Measurements from ENCODE around the gene SSU72. TPM values are rescaled to one million over a fixed set of nuclear protein-coding genes. Genes with fewer than 3 reads are reported as not detected.
A peak's percentile ranks its signal among the peaks of the same experiment; 100 is the strongest.

SSU72 gene
- total RNA-seq, 2 experiments from 2014 or later, result 111 to 113 TPM

DNA sequence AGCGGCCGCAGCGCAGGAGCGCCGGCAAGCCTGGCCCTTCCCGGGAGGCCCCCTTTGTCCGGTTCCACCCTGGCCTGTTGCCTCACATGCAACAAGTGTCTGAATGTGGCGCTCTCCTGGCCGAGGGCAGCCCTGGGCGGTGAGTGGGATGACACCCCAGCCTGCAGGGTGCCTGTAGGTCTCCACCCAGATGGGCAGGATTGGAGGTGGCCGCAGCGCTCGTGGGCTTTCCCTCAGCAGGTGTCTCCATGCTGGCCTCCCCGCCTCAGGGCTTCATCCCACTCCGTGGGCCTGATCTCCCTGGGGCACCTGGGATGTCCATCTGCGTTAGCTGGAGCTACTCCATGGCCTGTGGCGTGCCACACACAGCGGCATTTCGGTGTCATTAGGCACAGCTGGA is 42.2 kb upstream of the SSU72 start:
- peaks cover 6% of the 10 kb centered on the region for H3K36me3 Mint-ChIP-seq (ENCODE audit: low read depth)
- H3K27ac Mint-ChIP-seq, result peak overlapping the region; percentile 66
- DNase-seq, result no peak
- H3K27me3 Mint-ChIP-seq, result no peaks in the 10 kb centered on the region
- no peaks in the 10 kb centered on the region for H3K9me3 Mint-ChIP-seq
- CTCF ChIA-PET, result no interaction called here
- peak overlapping the region; percentile 77 for H3K4me3 Mint-ChIP-seq
- H3K4me1 Mint-ChIP-seq, result peaks cover 32% of the 10 kb centered on the region
- POLR2A ChIA-PET, result no interaction called here

DNA sequence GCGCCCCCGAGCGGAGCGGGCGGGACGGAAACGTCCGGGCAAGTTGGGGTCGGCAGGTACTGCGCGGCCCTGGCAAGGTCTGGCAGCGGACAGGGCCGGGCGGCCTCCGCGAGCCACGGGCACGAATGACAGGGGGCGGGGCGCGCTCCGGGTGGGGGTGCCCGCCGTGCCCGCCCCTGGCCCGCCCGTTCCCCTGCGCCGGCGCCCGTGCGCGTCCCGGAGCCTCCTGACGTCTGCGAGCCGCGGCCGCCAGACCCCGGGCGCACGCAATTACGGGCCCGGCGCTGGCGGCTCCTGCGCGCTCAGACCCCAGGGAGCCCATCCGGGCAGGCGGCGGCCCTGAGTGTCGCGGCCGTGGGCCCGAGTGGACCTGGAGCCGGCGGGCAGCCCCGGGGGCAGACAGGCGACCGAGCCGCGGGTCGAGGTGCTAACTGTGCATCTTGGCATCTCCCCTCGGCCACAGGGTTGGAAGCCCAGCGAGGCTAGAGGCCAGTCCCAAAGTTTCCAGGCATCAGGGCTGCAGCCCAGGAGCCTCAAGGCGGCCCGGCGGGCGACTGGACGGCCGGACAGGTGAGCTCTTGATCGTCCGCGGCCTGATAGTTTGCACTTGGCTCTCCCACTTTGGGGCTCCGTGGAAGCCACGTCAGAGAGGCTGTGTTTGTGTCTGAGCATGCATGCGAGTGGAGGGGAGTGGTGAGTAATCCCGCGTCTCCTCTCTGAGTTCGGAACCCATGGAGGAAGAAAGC is 41.6 kb upstream of the SSU72 start:
- DNase-seq, result peak; percentile 57
- peak overlapping the region; percentile 66 for H3K27ac Mint-ChIP-seq
- peaks cover 34% of the 10 kb centered on the region for H3K4me1 Mint-ChIP-seq
- no peaks in the 10 kb centered on the region for H3K27me3 Mint-ChIP-seq
- H3K9me3 Mint-ChIP-seq, result no peaks in the 10 kb centered on the region
- ChIA-PET POLR2A (interaction anchor here (1.5 to 3.2 kb wide), 4 partner anchors 10 to 30 kb away, joined by 3 to 42 read pairs (median 11); partner anchors contain the start of gene MMP23B), CTCF (interaction anchor here (1.4 kb wide), 1 partner anchor 9 kb away, joined by 4 read pairs; no protein-coding TSS in a partner anchor)
- peak overlapping the region; percentile 77 for H3K4me3 Mint-ChIP-seq
- H3K36me3 Mint-ChIP-seq (ENCODE audit: low read depth), result peaks cover 6% of the 10 kb centered on the region

DNA sequence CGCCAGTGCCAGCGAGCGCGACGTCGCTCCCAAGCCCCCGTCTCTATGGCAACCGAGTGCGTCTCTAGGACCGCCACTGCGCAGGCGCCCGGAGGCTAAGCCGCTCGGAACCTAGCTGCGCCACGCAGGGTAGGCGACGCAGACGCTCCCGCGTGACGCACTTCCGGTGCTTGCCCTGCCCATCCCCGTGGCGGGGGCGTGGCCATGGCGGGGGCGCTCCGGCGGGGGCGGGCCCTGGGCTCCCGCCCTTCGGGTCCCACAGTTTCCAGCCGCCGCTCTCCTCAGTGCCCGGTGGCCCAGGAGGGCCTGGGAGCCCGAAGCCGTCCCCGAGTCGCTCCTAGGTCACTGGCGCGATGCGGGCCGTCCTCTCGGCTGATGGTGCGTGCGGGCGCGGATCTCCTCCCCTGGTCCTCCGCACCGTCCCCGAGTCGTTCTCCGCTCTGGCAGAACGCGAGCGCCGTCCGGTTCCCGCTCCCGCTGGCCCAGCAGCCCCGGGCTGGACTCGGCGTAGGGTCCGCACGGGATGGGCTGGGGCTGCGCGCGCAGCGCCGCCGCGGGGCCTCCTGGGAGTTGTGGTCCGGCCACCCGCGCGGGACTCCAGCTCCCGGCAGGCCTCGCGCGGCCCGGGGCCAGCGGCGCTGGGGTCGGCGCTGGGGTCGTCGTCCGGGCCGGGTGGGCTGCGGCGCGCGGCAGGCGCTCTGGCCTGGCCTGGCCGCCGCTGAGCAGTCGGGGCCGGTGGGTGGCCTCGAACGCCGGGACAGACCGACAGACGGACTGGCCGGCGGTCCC is 40.8 kb upstream of the SSU72 start, which contains the start of gene MIB2:
Gene MIB2 (plus strand): TSS at position 245 of the 789 bp plus-strand sequence. CDS start 7,953 bp downstream, outside the sequence.
- Mint-ChIP-seq H3K9me3 (no peaks in the 10 kb centered on the region), H3K36me3 (ENCODE audit: low read depth) (peaks cover 6% of the 10 kb centered on the region), H3K27ac (peak within 1 kb of the TSS; percentile 91), H3K4me3 (peak within 1 kb of the TSS; percentile 89), H3K27me3 (no peaks in the 10 kb centered on the region), H3K4me1 (peaks cover 36% of the 10 kb centered on the region)
- ChIA-PET POLR2A (interaction anchor here (1.0 to 3.2 kb wide), 12 partner anchors 11 to 294 kb away, joined by 3 to 42 read pairs (median 8); partner anchors contain the start of genes AURKAIP1 and MMP23B), CTCF (interaction anchor here (0.6 to 1.4 kb wide), 2 partner anchors 9 to 145 kb away, joined by 4 read pairs; no protein-coding TSS in a partner anchor)
- DNase-seq, result peak; percentile 98

DNA sequence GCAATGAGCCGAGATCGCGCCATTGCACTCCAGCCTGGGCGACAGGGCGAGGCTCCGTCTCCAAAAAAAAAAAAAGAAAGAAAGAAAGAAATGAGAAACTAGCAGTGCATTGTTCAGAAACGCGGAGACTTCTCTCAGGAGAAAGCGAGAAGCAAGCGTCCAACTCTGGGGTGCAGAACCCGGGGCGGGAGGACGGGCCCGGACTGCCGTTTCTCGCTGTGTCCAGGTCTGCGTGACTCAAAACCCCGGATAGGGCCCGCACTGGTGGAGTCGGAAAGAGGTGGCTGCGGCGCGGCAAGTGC is 40.2 kb upstream of the SSU72 start:
- H3K4me1 Mint-ChIP-seq, result peaks cover 36% of the 10 kb centered on the region
- DNase-seq, result no peak
- ChIA-PET POLR2A (interaction anchor here (1.0 to 3.2 kb wide), 14 partner anchors 11 to 295 kb away, joined by 3 to 42 read pairs (median 6); partner anchors contain the start of genes AURKAIP1 and MMP23B), CTCF (interaction anchor here (1.4 to 1.5 kb wide), 2 partner anchors 8 to 17 kb away, joined by 3 to 4 read pairs; no protein-coding TSS in a partner anchor)
- H3K27me3 Mint-ChIP-seq, result no peaks in the 10 kb centered on the region
- peak overlapping the region; percentile 89 for H3K4me3 Mint-ChIP-seq
- peaks cover 6% of the 10 kb centered on the region for H3K36me3 Mint-ChIP-seq (ENCODE audit: low read depth)
- H3K9me3 Mint-ChIP-seq, result no peaks in the 10 kb centered on the region
- H3K27ac Mint-ChIP-seq, result peak overlapping the region; percentile 91

DNA sequence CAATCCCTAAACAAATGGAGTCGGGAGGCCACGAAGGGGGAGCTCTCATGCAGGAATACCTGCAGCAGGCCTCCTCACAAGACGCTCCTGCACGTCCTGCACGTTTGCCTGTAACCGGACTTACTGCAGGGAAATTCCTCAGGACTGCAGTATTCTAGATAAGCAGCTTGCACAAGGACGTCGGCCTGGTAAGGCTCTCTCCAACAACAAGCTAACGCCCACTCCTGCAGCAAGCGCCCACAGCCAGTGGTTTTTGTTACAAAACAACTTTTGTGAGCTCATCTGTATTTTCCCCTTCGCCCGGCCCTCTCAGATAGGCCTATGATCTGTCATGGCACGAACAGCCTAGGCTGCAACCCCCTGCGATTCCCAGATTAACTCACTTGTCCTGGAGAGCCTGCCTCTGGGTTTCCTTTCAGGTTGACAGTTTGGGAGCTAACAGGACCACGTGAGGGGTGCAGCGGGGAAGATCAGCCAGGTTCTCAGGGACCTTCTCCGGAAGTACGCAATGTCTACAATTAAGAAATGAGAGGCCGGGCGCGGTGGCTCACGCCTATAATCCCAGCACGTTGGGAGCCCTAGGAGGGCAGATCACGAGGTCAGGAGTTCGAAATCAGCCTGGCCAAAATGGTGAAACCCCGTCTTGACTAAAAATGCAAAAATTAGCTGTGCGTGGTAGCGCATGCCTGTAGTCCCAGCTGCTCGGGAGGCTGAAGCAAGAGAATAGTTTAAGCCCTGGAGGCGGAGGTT is 39.7 kb upstream of the SSU72 start:
- CTCF ChIA-PET, result interaction anchor here (0.6 to 1.5 kb wide), 5 partner anchors 8 to 65 kb away, joined by 3 to 4 read pairs (median 3); no protein-coding TSS in a partner anchor
- Mint-ChIP-seq H3K9me3 (no peaks in the 10 kb centered on the region), H3K27me3 (no peaks in the 10 kb centered on the region), H3K4me3 (peak overlapping the region; percentile 89), H3K36me3 (ENCODE audit: low read depth) (peaks cover 6% of the 10 kb centered on the region), H3K4me1 (peaks cover 36% of the 10 kb centered on the region), H3K27ac (peak overlapping the region; percentile 91)
- POLR2A ChIA-PET, result interaction anchor here (1.0 to 3.2 kb wide), 15 partner anchors 11 to 295 kb away, joined by 3 to 42 read pairs (median 5); partner anchors contain the start of genes AURKAIP1 and MMP23B
- peak; percentile 53 for DNase-seq

DNA sequence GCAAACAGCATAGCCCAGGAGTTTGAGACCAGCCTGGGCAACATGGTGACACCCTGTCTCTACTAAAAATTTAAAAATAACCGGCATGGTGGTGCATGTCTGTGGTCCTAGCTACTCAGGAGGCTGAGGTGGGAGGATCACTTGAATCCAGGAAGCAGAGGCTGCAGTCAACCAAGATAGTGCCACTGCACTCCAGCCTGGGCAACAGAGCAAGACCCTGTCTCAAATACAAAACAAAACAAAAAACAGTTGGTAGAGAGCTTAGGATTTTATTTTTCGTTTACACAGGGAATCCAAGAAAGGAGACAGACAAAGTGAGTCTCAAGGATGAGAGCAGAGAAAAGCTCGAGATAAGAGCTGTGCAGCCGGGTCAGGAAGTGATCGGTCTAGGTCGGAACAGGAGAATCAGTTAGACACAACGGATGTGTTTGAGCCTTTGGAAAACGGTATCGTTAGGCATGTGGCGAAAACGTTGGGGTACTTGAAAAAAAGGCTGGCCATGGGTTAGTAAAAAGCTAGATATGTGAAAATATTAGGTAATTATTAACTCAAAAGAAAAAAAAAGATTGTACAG is 38.9 kb upstream of the SSU72 start:
- ChIA-PET POLR2A (interaction anchor here (1.2 to 3.2 kb wide), 9 partner anchors 10 to 207 kb away, joined by 4 to 42 read pairs (median 8); partner anchors contain the start of gene MMP23B), CTCF (interaction anchor here (0.6 to 1.5 kb wide), 5 partner anchors 12 to 64 kb away, joined by 3 to 4 read pairs (median 3); no protein-coding TSS in a partner anchor)
- Mint-ChIP-seq H3K4me3 (peak overlapping the region; percentile 89), H3K36me3 (ENCODE audit: low read depth) (peaks cover 6% of the 10 kb centered on the region), H3K27me3 (no peaks in the 10 kb centered on the region), H3K27ac (peak overlapping the region; percentile 91), H3K9me3 (no peaks in the 10 kb centered on the region), H3K4me1 (peaks cover 36% of the 10 kb centered on the region)
- no peak for DNase-seq

DNA sequence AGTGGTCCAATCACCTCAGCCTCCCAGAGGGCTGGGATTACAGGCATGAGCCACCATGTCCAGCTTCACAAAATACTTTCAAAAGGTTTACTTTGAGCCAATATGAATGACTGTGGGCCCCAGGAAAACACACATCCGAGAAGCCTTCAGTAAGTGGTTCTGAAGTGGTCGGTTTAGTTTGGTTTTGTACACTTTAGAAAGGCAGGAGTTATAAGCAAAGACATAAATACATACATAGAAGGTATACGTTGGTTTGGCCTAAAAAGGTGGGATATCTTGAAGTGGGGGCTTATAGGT is 37.4 kb upstream of the SSU72 start:
- ChIA-PET CTCF (no interaction called here), POLR2A (no interaction called here)
- peaks cover 6% of the 10 kb centered on the region for H3K36me3 Mint-ChIP-seq (ENCODE audit: low read depth)
- no peak for DNase-seq
- no peak overlapping the region for H3K27ac Mint-ChIP-seq
- no peaks in the 10 kb centered on the region for H3K27me3 Mint-ChIP-seq
- no peak overlapping the region for H3K4me3 Mint-ChIP-seq
- H3K4me1 Mint-ChIP-seq, result peaks cover 36% of the 10 kb centered on the region
- no peaks in the 10 kb centered on the region for H3K9me3 Mint-ChIP-seq

DNA sequence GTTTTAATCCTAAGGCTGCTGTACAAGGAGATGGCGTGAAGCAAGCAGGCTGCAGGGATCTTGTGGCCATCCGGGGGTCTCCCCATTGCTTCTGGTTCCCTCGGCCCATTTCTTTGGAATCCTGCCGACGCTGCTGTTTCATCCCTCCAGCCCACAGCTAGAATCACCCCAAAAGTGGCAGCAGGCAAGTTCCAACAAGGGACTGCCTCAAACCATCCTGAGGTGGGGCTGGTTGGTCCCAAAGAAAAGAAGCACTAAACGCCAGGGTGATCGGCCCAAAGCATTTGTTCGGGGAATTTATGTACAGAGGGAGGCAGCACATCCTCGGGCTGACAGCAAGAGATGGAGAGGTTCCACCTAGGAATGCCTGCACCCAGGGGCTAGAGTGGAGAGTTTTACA is 36.1 kb upstream of the SSU72 start:
- H3K27ac Mint-ChIP-seq, result no peak overlapping the region

DNA sequence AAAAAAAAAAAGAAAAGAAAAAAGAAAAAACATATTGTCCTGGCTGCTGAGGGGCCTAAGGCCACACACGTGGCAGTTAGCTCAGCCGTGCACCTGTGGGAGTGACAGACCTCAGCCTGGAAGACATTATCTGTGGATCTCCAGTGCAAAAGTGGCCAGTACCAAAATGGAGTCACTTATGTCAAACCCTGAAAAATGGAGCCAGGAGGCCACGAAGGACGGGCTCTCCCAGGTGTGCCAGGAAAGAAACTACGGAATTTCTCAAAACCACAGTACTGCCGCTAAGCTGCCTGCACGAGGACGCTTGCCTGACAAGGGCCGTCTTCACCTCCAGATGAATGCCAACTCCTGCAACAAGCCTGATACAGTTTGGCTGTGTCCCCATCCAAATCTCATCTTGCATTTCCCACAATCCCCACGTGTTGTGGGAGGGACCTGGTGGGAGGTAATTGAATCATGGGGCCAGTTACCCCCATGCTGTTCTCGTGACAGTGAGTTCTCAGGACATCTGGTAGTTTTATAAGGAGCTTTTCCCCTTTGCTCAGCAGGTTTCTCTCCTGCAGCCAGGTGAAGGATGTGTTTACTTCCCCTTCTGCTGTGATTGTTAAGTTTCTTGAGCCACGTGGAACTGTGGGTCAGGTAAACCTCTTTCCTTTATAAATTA is 35.3 kb upstream of the SSU72 start:
- no peak overlapping the region for H3K27ac Mint-ChIP-seq

More for the DNA sequence above, 36.1 kb upstream of the SSU72 start:
- ChIA-PET CTCF (no interaction called here), POLR2A (interaction anchor here (1.0 kb wide), 1 partner anchor 53 kb away, joined by 3 read pairs; no protein-coding TSS in a partner anchor)
- no peaks in the 10 kb centered on the region for H3K9me3 Mint-ChIP-seq
- H3K4me1 Mint-ChIP-seq, result peaks cover 36% of the 10 kb centered on the region
- no peak overlapping the region for H3K4me3 Mint-ChIP-seq
- no peaks in the 10 kb centered on the region for H3K27me3 Mint-ChIP-seq
- no peak for DNase-seq
- peaks cover 6% of the 10 kb centered on the region for H3K36me3 Mint-ChIP-seq (ENCODE audit: low read depth)

DNA sequence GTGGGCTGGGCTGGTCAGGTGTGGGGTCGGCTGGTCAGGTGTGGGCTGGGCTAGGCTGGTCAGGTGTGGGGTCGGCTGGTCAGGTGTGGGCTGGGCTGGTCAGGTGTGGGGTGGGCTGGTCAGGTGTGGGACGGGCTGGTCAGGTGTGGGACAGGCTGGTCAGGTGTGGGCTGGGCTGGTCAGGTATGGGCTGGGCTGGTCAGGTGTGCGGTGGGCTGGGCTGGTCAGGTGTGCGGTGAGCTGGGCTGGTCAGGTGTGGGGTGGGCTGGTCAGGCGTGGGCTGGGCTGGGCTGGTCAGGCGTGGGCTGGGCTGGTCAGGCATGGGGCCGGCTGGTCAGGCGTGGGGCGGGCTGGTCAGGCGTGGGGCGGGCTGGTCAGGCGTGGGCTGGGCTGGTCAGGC is 31.6 kb upstream of the SSU72 start:
- POLR2A ChIA-PET, result interaction anchor here (2.0 kb wide), 1 partner anchor 8 kb away, joined by 7 read pairs; no protein-coding TSS in a partner anchor
- Mint-ChIP-seq H3K4me1 (peaks cover 16% of the 10 kb centered on the region), H3K27me3 (no peaks in the 10 kb centered on the region), H3K36me3 (ENCODE audit: low read depth) (no peaks in the 10 kb centered on the region), H3K9me3 (no peaks in the 10 kb centered on the region), H3K27ac (no peak overlapping the region), H3K4me3 (no peak overlapping the region)
- CTCF ChIA-PET, result interaction anchor here (1.3 kb wide), 1 partner anchor 9 kb away, joined by 4 read pairs; the partner anchor contains the start of gene MIB2
- no peak for DNase-seq

More for the DNA sequence above, 35.3 kb upstream of the SSU72 start:
- no peaks in the 10 kb centered on the region for H3K9me3 Mint-ChIP-seq
- no peak for DNase-seq
- POLR2A ChIA-PET, result interaction anchor here (0.9 to 1.0 kb wide), 2 partner anchors 13 to 52 kb away, joined by 3 read pairs; no protein-coding TSS in a partner anchor
- no peak overlapping the region for H3K4me3 Mint-ChIP-seq
- CTCF ChIA-PET, result no interaction called here
- peaks cover 35% of the 10 kb centered on the region for H3K4me1 Mint-ChIP-seq
- no peaks in the 10 kb centered on the region for H3K27me3 Mint-ChIP-seq
- H3K36me3 Mint-ChIP-seq (ENCODE audit: low read depth), result peaks cover 6% of the 10 kb centered on the region

DNA sequence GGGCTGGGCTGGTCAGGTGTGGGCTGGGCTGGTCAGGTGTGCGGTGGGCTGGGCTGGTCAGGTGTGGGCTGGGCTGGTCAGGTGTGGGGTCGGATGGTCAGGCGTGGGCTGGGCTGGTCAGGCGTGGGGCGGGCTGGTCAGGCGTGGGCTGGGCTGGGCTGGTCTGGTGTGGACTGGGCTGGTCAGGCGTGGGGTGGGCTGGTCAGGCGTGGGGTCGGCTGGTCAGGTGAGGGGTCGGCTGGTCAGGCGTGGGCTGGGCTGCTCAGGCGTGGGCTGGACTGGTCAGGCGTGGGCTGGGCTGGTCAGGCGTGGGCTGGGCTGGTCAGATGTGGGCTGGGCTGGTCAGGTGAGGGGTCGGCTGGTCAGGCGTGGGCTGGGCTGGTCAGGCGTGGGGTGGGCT is 31.1 kb upstream of the SSU72 start:
- no peaks in the 10 kb centered on the region for H3K27me3 Mint-ChIP-seq
- H3K4me3 Mint-ChIP-seq, result no peak overlapping the region
- H3K9me3 Mint-ChIP-seq, result no peaks in the 10 kb centered on the region
- POLR2A ChIA-PET, result interaction anchor here (2.0 kb wide), 1 partner anchor 8 kb away, joined by 7 read pairs; no protein-coding TSS in a partner anchor
- CTCF ChIA-PET, result no interaction called here
- no peak overlapping the region for H3K27ac Mint-ChIP-seq
- no peak for DNase-seq
- peaks cover 14% of the 10 kb centered on the region for H3K4me1 Mint-ChIP-seq
- H3K36me3 Mint-ChIP-seq (ENCODE audit: low read depth), result no peaks in the 10 kb centered on the region
